NCI-H146 treated with DMSO at 0.1 percent for 48 hours (cell line): ENCODE measurements around the gene SLC26A4.

Source experiments
- DNase-seq: peaks from one replicate; lab custom pipeline; 2025; ENCODE audit not compliant: unreplicated experiment; lab: John Stamatoyannopoulos, UW

Gene SLC26A4

DNA sequence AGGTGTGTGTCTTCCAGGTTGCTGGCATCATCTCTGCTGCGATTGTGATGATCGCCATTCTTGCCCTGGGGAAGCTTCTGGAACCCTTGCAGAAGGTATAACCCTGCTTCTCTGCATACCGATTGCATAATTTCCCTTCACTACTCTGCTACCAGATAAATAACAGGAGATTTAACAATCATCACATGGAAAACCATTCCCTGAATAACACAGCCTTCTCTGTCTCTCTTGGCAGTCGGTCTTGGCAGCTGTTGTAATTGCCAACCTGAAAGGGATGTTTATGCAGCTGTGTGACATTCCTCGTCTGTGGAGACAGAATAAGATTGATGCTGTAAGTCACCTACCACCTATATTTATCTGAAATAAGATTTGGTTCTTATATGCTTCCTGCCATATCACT, 33.8 kb downstream of the SLC26A4 start:
- peak; percentile 22 for DNase-seq

DNA sequence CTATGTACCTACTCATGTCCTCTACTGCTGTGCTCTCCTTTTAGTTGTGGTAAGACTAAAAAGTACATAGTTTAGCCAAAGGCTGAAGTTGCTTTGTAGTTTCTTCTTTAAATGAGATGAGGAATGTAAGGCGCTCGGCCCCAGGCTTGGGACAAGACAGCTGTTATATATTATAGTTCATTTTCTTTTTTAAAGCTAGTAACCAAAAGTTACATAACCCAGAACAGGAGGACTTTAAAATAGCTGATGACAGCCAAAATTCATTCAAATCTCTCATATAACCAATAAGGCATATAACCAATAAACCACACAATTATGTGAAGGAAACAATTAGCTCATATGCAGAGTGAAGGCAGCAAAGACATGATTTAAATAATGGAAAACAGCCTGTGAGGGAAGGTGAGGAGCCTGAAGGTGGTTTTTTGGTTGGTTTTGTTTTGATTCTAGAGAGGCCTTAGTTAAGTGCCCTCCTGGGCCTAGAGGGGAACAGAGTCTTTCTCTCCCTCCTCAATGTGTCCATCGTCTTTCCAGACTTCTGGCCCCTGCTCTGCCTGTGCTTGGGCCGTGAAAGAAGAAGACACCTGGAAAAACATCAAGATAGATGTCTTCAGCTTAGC, 35.8 kb downstream of the SLC26A4 start:
- DNase-seq: no peak

DNA sequence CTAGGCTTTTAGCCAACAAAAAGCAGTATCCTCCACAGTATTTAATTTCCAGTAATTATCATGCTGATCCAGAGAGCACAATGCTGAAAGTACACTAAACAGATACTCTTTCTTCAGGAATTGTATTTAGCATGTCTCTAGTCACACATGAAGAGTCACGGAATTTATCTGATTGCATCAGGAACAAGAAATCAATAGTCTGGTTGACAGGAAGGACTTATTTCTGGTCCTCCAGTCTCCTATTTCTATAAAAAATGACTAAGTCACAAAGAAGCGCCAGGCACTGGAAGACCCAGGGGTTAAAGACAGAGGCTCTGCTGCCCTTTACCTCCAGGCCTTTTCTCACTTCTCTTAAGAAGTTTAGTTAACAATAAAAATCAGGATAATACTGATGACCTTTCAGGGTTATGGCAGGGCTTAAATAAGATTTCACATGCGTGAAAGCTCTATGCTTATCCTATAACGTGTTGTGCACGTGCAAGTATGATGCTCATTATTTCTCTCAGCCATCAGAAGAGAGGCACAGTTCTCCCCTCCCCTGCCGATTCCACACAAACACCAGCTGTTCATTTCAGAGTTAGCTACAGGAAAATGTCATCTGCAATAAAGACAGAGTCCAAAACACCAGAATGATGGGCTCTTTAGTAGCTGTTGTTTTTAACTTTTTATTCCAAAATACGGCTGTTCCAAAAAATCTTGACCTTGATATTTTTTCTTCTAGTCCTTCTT, 36.9 kb downstream of the SLC26A4 start:
- DNase-seq: peak; percentile 9

DNA sequence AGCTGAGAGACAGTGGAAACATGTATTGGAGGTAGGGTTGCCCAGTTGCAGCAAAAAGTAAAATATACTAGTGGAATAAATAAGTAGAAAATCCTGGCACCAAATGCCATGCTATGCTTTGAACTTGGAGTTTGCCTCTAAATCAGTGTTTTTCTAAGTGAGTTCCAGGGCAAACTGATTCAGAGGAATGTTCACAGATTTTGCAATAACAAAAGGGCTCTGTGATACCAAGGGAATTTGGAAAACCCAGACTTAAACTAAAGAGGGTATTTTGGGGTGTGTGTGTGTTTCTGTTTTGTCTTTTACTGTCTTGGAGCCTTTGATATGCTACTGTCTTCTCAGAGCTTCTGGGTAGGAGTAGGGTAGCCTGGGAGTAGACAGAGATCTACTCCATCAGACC, 39.9 kb downstream of the SLC26A4 start:
- DNase-seq: no peak

DNA sequence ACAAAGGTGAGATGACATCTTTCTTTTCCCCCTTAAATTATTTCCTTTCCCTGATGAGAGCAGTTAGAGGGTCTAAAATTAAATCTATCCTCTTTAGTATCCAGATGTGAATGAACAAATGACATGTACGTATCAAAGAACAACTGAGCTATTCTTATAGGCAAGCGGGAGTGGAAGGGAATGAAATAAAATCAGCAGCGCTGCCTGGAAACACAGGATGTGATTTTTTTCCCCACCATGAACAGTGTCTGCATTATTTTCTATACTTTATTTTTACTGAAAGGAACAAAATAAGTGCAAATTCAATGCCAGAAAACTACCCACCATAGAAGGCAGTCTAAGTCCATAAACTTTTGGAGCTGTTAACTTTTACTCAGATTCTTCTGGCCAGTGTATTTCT, 40.6 kb downstream of the SLC26A4 start:
- no peak for DNase-seq

DNA sequence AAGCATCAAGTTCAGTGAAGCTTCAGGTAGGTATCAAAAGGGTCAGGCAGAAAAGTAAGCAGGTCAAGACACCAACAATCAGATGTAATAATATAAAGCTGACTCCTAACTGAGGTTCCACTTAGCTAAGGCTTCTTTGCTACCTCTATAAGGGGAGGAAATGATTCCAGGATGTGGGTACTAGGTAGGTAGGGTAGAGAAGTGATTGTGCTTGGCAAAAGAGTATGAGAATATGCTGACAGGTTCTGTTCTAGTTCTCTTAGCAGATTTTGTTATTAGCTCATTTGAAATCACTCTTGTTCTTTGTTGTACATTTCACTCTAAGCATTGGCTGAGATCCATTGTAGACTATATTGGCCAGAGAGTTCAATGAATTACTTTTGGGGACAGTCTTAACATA, 42.6 kb downstream of the SLC26A4 start:
- DNase-seq: no peak

DNA sequence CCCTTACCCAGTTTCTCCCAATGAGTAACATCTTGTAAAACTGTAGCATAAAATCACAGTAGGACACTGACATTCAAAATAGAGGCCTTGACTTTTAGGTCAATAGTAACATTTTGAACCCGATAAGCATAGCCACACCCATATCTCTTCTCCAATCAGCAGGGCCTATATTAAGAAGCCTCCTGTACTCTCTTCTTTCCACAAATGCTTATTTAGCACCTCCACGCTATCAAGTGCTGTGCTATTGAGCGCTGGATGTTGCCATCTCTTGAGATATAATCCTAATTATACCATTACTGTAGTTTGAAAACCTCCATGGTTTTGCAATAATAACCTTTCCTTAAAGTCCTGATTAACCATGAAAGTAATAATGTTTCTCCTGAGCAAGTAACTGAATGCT, 43.2 kb downstream of the SLC26A4 start:
- DNase-seq: no peak

DNA sequence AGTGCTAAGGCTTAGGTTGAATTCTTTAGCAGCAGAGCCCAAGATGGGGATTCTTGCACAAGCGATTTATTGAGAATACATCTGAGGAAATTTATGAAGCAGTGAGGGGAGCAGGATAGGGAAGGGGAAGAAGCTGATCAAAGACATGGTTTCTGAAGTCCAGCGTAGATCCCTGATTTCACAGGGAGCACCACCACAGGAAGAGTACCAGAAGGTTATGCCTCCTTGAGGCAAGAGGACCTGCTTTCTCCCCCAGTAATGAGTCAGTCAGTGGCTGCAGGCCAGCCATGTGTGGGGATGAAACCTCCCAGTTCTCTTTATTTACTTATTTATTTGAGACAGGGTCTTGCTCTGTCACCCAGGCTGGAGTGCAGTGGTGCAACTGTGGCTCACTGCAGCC, 48.3 kb downstream of the SLC26A4 start:
- DNase-seq: no peak

DNA sequence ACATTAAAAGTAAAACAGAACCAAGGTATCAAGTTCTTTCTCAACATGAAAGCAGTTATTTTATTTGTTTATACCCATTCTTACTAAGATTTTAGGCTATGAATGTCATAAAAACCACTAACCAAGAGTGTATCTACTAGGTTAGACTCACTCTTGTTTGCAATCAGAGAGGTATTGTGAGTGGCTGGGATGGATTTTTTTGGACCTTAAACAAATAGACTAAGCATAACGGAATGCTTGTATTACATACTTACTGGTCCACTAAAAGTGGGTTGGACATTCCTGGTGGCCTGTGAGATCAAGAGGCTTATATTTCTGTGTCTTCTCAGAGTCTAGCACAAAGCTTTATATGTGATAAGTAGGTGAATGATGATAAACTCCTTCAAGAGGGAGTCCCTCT, 50.7 kb downstream of the SLC26A4 start:
- no peak for DNase-seq

DNA sequence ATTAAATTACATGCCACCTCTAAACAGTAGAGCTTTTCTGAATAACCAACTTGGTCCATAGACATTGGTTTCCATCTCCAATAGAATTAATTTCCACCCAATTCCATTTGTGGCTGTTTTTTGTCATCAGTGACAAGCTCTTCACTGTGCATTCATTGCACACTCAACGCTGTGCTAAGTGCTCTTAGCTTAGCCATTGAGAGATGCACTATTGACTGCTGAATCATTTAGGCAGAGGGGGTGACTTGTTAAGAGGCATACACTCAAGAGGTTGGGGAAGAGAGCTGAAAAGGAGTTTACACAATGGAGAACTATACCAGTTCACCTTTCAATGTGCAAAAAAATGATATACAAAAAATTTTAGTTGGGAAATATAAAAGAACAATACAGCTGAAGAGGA, 51.4 kb downstream of the SLC26A4 start:
- DNase-seq: no peak

DNA sequence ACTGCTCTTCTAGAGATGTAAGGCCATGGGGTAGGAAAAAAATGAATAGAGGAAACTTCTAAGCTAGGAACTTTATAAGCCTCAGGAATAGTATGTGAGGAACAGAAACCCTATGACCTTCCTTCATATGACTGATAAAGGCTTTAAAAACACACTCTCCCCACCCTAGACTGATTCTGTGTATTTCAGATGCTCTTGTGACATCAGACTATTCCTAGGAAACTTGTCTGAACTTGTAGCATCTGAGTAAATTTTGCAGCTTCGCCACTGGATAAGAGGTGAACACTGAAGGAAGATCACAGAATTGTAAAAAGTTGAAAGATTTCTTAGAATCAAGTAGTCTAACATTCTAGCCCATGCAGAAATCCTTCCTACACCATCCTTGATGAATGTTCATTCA, 52.3 kb downstream of the SLC26A4 start:
- no peak for DNase-seq

DNA sequence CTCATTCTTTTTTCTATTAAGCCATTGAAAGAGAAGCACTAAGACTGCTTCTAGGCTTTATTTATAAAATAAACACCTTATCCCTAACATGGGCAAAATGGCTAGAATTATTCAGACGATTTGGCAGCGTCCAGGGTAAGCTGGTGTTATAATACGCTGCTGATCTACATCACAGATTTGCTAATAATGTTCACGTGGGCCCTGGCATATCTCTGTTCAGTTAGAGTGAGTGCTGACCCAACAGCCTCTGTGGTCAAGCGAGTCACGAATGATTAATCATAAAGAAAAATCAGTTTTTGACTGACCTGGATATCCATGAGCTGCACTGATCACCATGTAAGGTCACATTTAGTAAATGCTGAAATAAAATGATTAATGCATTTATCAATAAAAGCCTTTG, 54.9 kb downstream of the SLC26A4 start:
- no peak for DNase-seq

DNA sequence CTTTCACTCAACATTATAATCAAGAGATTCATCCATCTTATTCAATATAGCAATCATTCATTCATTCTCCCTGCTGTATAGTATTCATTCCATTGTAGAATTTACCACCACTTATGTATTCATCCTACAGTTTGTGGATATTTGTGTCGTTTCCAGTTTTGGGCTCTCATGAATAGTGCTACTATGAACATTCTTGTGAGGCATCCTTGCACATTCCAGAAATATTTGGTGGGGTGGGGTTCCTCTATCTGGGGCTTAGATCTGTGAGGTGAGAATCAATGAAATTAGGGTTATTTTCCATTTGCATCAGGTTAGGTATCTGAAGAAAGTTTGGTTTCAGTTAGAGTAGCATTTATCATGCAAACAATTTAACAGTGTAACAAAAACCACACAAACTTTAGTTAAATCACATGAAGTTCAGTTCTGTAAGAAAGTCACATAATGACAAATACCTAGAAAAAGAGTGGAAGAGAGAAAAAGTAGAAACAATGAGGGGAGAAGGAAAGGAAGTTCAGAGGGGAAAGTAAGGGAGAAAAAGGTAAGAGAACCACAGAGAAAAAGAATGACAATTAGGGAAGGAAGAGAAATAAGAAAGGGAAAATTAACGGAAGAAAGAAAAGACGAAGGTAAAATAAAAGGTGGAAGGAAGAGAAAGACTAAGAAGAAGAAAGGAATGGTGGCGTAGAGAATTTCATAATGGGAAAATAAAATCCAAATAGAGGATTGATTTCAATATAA, 58.0 kb downstream of the SLC26A4 start:
- no peak for DNase-seq

DNA sequence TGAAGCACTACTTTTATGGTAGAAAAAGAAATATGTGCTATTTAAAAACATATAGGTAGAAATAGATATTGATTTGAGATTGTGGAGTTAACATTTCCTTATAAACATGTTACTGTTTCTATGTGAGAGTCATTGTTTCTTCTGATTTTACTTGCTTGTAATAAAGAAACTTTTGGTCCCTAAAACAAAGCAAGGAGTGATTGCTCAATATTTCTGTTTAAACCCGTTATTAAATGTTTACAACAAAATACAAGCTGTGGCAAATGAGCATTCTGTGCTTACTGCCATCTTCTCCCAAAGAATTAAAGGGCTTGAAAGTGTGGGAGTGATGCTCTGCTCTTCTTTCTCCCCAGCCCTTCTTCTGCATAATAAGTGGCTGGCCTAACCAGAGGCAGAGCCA, 60.7 kb downstream of the SLC26A4 start:
- no peak for DNase-seq

DNA sequence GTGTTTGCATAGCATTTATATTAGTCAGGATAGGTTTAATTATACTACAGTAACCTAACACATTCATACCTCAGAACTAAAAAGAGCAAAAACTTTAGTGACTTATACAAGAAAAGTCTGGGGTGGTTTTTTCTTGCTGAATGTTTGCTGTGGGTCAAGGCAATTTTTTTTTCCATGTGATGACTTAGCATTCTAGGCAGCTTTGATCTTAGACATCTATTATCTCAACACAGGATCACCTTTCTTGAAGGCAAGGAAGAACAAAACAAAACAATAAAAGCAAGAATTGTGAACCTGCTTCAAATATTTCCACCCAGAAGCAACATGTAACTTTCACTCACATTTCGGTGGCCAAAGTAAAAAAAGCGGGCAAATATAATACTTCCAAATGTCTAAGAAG, 62.6 kb downstream of the SLC26A4 start:
- DNase-seq: no peak

DNA sequence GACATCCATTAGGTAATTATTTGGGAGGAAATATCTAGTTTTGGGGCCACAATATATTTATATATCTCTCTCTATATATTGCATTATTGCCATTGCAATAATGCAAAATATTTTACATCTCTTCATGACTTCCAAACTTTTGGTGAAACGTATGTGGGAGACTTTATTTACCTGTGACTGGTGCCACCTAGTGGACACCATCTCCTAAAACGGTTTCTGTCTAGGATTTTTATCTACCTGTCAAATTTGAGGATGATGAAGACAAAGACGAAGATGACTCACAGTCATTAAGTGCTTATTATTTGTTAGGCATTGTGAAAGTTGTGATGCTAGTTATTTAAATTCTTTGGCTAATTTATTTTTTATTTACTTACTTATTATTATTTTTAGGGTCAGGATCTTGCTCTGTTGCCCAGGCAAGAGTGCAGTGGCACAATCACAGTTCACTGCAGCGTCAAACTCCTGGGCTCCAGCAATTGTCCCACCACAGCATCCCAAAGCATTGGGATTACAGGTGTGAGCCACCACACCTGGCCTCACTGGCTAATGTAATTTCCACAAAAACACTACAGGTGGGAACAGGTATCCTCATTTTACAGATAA, 64.6 kb downstream of the SLC26A4 start:
- DNase-seq: peak; percentile 27

DNA sequence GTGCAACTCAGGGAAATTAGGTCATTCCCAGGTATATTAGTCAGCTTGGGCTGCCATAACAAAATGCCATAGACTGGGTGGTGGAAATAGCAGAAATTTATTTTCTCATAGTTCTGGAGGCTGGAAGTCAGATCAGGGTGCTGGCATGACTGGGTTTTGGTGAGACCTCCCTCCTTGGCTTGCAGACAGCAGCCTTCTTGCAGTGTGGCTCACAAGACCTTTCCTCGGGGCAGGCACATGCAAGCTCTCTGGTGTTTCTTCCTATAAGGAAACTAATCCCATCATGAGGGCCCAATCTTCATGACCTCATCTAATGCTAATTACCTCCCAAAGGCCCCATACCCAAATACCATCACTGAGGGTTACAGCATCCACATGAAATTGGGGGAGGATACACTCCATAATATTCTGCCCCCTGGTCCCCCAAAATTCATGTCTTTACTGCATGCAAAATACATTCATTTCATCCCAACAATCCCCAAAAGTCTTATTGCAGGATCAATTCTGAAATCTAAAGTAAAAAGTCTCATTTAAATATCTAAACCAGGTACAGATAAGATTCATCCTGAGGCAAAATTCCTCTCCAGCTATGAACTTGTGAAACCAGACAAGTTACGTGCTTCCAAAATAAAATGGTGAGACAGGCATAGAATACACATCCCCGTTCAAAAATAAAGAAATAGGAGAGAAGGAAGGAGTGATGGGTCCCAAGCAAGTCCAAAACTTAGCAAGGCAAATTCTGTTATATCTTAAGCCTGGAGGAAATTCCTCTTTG, 65.9 kb downstream of the SLC26A4 start:
- DNase-seq: no peak

DNA sequence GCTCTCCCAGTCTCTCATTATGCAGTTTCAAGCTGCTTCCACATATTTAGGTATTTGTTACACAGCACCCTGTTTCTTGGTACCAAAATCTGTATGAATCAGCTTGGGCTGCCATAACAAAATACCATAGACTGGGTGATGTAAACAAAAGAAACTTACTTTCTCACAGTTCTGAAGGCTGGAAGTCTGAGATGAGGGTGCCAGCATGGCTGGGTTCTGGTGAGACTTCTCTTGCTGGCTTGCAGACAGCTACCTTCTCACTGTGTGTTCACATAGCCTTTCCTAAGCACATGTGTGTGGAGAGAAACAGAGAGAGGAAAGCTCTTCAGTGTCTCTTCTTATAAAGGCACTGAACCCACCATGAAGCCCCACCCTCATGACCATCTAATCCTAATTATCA, 67.6 kb downstream of the SLC26A4 start:
- no peak for DNase-seq

DNA sequence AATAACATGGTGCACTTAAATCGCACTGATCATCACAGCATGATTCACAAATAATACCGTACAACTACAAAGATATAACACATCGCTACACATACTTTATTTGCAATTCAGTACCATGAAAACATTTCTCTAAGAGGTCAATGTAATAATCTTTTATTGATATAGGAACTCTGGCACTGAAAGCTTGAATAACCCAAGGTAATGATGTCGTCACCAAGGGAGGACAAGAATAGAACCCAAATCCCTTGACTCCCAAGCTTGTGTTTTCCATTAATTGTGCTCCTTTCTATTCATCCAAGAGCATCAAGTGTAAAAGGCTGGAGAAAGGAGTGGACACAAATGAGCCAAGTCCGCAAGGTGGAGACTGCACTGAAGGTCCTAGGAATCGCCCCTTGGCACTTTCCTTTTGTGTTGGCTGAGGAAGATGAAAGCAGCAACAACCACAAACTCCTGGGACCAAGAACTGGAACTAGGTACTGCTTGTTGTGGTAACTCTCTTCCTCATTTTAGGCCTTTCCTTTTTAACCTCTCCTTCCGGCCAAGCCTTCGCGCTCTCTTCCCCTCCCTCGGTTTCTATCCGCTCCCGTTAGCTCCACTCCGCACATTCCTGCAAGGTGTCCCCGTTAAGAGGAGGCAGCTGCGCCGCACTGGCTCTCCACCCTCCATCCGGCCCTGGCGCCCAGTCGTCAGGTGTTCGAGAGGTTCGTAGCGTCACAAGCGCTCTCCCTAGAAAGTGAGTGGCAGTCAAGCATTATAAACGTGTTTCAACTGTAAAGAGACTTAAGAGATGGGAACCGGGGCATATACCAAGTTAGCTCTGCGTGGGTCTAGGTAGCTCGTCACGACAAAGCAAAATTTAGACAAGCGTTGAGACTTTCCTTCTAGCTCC, 82.3 kb downstream of the SLC26A4 start:
- peak; percentile 67 for DNase-seq
